HCT116 (cell line): ENCODE measurements around the gene PLA2G7. TPM values are rescaled to one million over a fixed set of nuclear protein-coding genes. Genes with fewer than 3 reads are reported as not detected.

Experiments used
- ATAC-seq: fragments of 200-7000 bp; cut with Tn5 transposase; 2 replicates; pipeline ENCODE4 v1.9.1; 2020; ENCODE audit warnings: mild to moderate bottlenecking, moderate library complexity
- BruUV-seq: library from RNA; stranded (reverse); fragments of 400-500 nt; replicated peaks from 2 replicates; lab custom pipeline; 2021; lab: Mats Ljungman, UMichigan
- CTCF ChIA-PET: fragments of 300-600 bp; sonication (Branson Sonifier 250); formaldehyde crosslinking; loops from one replicate; lab custom pipeline; 2021; ENCODE audit warnings: antibody characterized with exemption; lab: Charles Lee
- POLR2A ChIA-PET: fragments of 300-600, 350-600 bp; sonication (Branson Sonifier 250); formaldehyde crosslinking; loops from one replicate; lab custom pipeline; 2021; ENCODE audit warnings: antibody characterized with exemption; lab: Charles Lee
- RAD21 ChIA-PET, 2 experiments: fragments of 300-600 bp; sonication (Branson Sonifier 250); formaldehyde crosslinking; loops; one replicate each; lab custom pipeline; 2023; ENCODE audit warnings: low total read pairs in 2 of 2; ENCODE audit not compliant: uncharacterized antibody in 2 of 2, unreplicated experiment in 2 of 2, low non-redundant PET in 1 of 2; lab: Charles Lee
- DNase-seq: peaks from one replicate; pipeline ENCODE4 v3.0.0-alpha.2; 2010; ENCODE audit warnings: low read depth, low spot score
- H2AFZ ChIP-seq: fragments of 200-600 bp; shearing (Covaris generic), sonication (generic); 2 replicates; pipeline ENCODE4 v1.6.1; 2017; ENCODE audit warnings: low read depth, mixed run types, mixed read lengths, antibody characterized with exemption, low read length; ENCODE audit not compliant: poor library complexity, severe bottlenecking
- H3K27ac ChIP-seq: 2 replicates; pipeline ENCODE4 v1.5.1; 2012; ENCODE audit warnings: low read depth, low read length
- H3K27me3 ChIP-seq: fragments of 200-600 bp; sonication (generic); 2 replicates; pipeline ENCODE4 v1.6.1; 2016; ENCODE audit warnings: mixed run types, low read length, mixed read lengths; ENCODE audit not compliant: insufficient read depth
- H3K36me3 ChIP-seq, 2 experiments: fragments of 200-500 bp in 1 of 2; fragments of 200-600 bp in 1 of 2; sonication (Bioruptor generic) in 1 of 2; sonication (generic) in 1 of 2; 2 replicates each; pipeline versions ENCODE4 v1.5.1 to v1.6.1; 2014 to 2016; ENCODE audit warnings: low read length in 2 of 2, inconsistent platforms in 1 of 2, mixed read lengths in 1 of 2, mixed run types in 1 of 2; ENCODE audit not compliant: insufficient read depth in 2 of 2, control insufficient read depth in 1 of 2
- H3K4me1 ChIP-seq, 2 experiments: fragments of 200-600 bp in 1 of 2; sonication (generic) in 1 of 2; 2 replicates each; pipeline versions ENCODE4 v1.5.1 to v1.6.1; 2012 to 2017; ENCODE audit warnings: low read length in 2 of 2, inconsistent platforms in 1 of 2, mild to moderate bottlenecking in 1 of 2, mixed read lengths in 1 of 2, mixed run types in 1 of 2, moderate library complexity in 1 of 2; ENCODE audit not compliant: insufficient read depth in 2 of 2, control insufficient read depth in 1 of 2
- H3K4me2 ChIP-seq: fragments of 200-600 bp; sonication (generic); 2 replicates; pipeline ENCODE4 v1.6.1; 2017; ENCODE audit warnings: mixed run types, low read length, mixed read lengths
- H3K4me3 ChIP-seq, 2 experiments: fragments of 200-600 bp in 1 of 2; sonication (generic) in 1 of 2; replicated peaks in 1 of 2; 2 replicates each; pipeline ENCODE4 v1.5.1; 2011 to 2016; ENCODE audit warnings: low read length in 2 of 2, control low read depth in 1 of 2, low read depth in 1 of 2, mild to moderate bottlenecking in 1 of 2, mixed read lengths in 1 of 2, mixed run types in 1 of 2
- H3K79me2 ChIP-seq: fragments of 200-600 bp; sonication (generic); 2 replicates; pipeline ENCODE4 v1.6.1; 2017; ENCODE audit warnings: mild to moderate bottlenecking, mixed run types, low read length, moderate library complexity, mixed read lengths; ENCODE audit not compliant: insufficient read depth
- H3K9ac ChIP-seq: fragments of 200-600 bp; sonication (generic); 2 replicates; pipeline ENCODE4 v1.6.1; 2016; ENCODE audit warnings: low read length, mixed read lengths
- H3K9me2 ChIP-seq: fragments of 200-600 bp; sonication (generic), shearing (Covaris generic); 2 replicates; pipeline ENCODE4 v1.6.1; 2017; ENCODE audit warnings: mixed run types, mild to moderate bottlenecking, moderate library complexity; ENCODE audit not compliant: insufficient read depth
- H3K9me3 ChIP-seq, 2 experiments: fragments of 200-500 bp in 1 of 2; fragments of 200-600 bp in 1 of 2; sonication (Bioruptor generic) in 1 of 2; sonication (generic) in 1 of 2; 2 replicates each; pipeline ENCODE4 v1.6.1; 2014 to 2017; ENCODE audit warnings: low read length in 2 of 2, mixed read lengths in 2 of 2, inconsistent platforms in 1 of 2, low read depth in 1 of 2, mild to moderate bottlenecking in 1 of 2, mixed run types in 1 of 2, moderate library complexity in 1 of 2; ENCODE audit not compliant: control insufficient read depth in 1 of 2, insufficient read depth in 1 of 2
- H4K20me1 ChIP-seq: fragments of 200-600 bp; sonication (generic), shearing (Covaris generic); 2 replicates; pipeline ENCODE4 v1.6.1; 2017; ENCODE audit warnings: mixed run types, mild to moderate bottlenecking, moderate library complexity; ENCODE audit not compliant: insufficient read depth
- CEBPB ChIP-seq: IDR thresholded peaks from 2 replicates; pipeline ENCODE4 v1.6.1; 2012; ENCODE audit warnings: low read depth
- JUND ChIP-seq: IDR thresholded peaks from 2 replicates; pipeline ENCODE4 v1.6.1; 2012
- MAX ChIP-seq: IDR thresholded peaks from 2 replicates; pipeline ENCODE4 v1.6.1; 2012
- POLR2A ChIP-seq: IDR thresholded peaks from 2 replicates; pipeline ENCODE4 v1.7.0; 2011; ENCODE audit warnings: borderline replicate concordance; ENCODE audit not compliant: insufficient read depth, insufficient read length; ENCODE audit errors: extremely low read depth
- ZBTB33 ChIP-seq: IDR thresholded peaks from 2 replicates; pipeline ENCODE4 v1.6.1; 2011; ENCODE audit warnings: mild to moderate bottlenecking, low read length, moderate library complexity; ENCODE audit not compliant: insufficient replicate concordance; ENCODE audit errors: extremely low read depth
- ZFX ChIP-seq: fragments of 450-650 bp; IDR thresholded peaks from 2 replicates; pipeline ENCODE4 v1.6.1; 2017
- intact Hi-C: fragments of 100-400 bp; cut with micrococcal nuclease; formaldehyde crosslinking; loops from 2 replicates; pipeline ENCODE4 v1.10.0; 2022
- total RNA-seq: library from RNA; stranded (reverse); gene quantifications from one replicate; pipeline ENCODE4 v1.2.1, GENCODE V29; 2021; ENCODE audit not compliant: unreplicated experiment

Gene PLA2G7
- total RNA-seq, 1 experiment from 2014 or later: 2.8 TPM

GRCh38 chr6:46667377-46667776, 67.8 kb downstream of the PLA2G7 start:
- no TSS peak for BruUV-seq

GRCh38 chr6:46661483-46661882, 73.7 kb downstream of the PLA2G7 start:
- no peak for DNase-seq
- no TSS peak for BruUV-seq
- RAD21 ChIA-PET: no interaction called here
- no peaks in the 10 kb centered on the region for H3K79me2 ChIP-seq
- H3K9me3 ChIP-seq: no peaks in the 10 kb centered on the region
- no peak overlapping the region for H3K9ac ChIP-seq
- no peak for TF ChIP-seq JUND
- no peak for TF ChIP-seq CEBPB
- no peak for TF ChIP-seq ZBTB33
- no peak for TF ChIP-seq MAX
- no peak for TF ChIP-seq POLR2A
- H3K4me3 ChIP-seq: no peak overlapping the region
- no peaks in the 10 kb centered on the region for H3K9me2 ChIP-seq
- intact Hi-C loops: no loop called here
- no peaks in the 10 kb centered on the region for H3K4me1 ChIP-seq
- H3K27ac ChIP-seq: no peak overlapping the region
- POLR2A ChIA-PET: no interaction called here
- no peak for ATAC-seq
- H3K27me3 ChIP-seq: no peaks in the 10 kb centered on the region
- no peaks in the 10 kb centered on the region for H4K20me1 ChIP-seq
- no peaks in the 10 kb centered on the region for H3K36me3 ChIP-seq
- no peak overlapping the region for H2AFZ ChIP-seq
- CTCF ChIA-PET: no interaction called here
- no peak overlapping the region for H3K4me2 ChIP-seq

More at GRCh38 chr6:46667377-46667776, 67.8 kb downstream of the PLA2G7 start:
- POLR2A ChIA-PET: no interaction called here
- no peak for DNase-seq
- TF ChIP-seq CEBPB: no peak
- TF ChIP-seq ZFX: no peak
- no peak for TF ChIP-seq ZBTB33
- no peak overlapping the region for H3K4me2 ChIP-seq
- no peaks in the 10 kb centered on the region for H3K9me3 ChIP-seq
- H4K20me1 ChIP-seq: no peaks in the 10 kb centered on the region
- CTCF ChIA-PET: interaction anchor here (1.3 kb wide), 1 partner anchor 12 kb away, joined by 4 read pairs; no protein-coding TSS in a partner anchor
- no peak overlapping the region for H3K27ac ChIP-seq
- H3K4me3 ChIP-seq: no peak overlapping the region
- no peaks in the 10 kb centered on the region for H3K9me2 ChIP-seq
- RAD21 ChIA-PET: no interaction called here
- H3K79me2 ChIP-seq: no peaks in the 10 kb centered on the region
- intact Hi-C loops: no loop called here
- no peak overlapping the region for H2AFZ ChIP-seq
- no peak overlapping the region for H3K9ac ChIP-seq
- no peaks in the 10 kb centered on the region for H3K36me3 ChIP-seq
- no peak for ATAC-seq
- no peaks in the 10 kb centered on the region for H3K4me1 ChIP-seq
- H3K27me3 ChIP-seq: no peaks in the 10 kb centered on the region
